Activated T-cell treated with anti-CD3 and anti-CD28 coated beads for 48 hours (primary cell): ENCODE results near the gene SLC25A41.
A peak's percentile ranks its signal among the peaks of the same experiment; 100 is the strongest.

ENCODE experiments used
- DNase-seq: peaks from one replicate; pipeline ENCODE4 v3.0.0-alpha.2; 2020; ENCODE audit warnings: low read depth

SLC25A41 gene

DNA sequence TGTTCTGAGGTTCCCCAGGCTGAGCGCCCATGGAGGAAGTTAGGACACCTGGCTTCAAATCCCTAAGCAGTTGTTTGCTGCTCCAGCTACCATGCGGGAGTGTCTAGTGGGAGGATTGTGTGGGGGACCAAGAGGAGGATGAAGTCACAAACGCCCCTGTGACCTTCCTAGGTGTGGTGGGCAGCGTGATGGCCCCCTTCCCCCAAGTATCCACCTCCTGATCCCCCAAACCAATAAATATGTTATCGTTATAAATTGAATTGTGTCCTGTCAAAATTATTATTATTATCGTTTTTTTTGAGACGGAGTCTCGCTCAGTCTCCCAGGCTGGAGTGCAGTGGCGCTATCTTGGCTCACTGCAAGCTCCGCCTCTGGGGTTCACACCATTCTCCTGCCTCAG lies at the start of gene SLC25A41:
SLC25A41 (minus strand) TSS at position 101 of the 400 bp plus-strand sequence; CDS start at position 31, 70 bp downstream.
- DNase-seq: no peak

- DNase-seq: no peak
Observed at GRCh38 chr19:6483235-6483634, 49.7 kb upstream of the SLC25A41 start.

DNA sequence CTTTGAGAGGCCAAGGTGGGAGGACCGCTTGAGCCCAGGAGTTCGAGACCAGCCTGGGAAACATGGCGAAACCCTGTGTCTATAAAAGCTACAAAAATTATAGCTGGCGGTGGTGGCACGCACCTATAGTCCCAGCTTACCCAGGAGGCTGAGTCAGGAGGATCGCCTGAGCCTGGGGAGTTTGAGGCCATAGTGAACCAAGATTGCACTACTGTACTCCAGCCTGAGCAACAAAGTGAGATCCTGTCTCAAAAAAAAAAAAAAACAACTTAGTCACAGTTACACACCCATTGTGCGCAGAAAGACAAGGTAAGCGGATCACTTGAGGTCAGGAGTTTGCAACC lies 48.8 kb upstream of the SLC25A41 start:
- no peak for DNase-seq

- peak; percentile 52 for DNase-seq
Observed at GRCh38 chr19:6481541-6482342, 48.2 kb upstream of the SLC25A41 start, which contains the start of gene DENND1C. Gene DENND1C, minus strand, starts transcription at chr19:6481787. Its CDS starts 92 bp downstream, at chr19:6481695.

- peak; percentile 23 for DNase-seq
Observed at GRCh38 chr19:6480848-6481415, 47.4 kb upstream of the SLC25A41 start.

DNA sequence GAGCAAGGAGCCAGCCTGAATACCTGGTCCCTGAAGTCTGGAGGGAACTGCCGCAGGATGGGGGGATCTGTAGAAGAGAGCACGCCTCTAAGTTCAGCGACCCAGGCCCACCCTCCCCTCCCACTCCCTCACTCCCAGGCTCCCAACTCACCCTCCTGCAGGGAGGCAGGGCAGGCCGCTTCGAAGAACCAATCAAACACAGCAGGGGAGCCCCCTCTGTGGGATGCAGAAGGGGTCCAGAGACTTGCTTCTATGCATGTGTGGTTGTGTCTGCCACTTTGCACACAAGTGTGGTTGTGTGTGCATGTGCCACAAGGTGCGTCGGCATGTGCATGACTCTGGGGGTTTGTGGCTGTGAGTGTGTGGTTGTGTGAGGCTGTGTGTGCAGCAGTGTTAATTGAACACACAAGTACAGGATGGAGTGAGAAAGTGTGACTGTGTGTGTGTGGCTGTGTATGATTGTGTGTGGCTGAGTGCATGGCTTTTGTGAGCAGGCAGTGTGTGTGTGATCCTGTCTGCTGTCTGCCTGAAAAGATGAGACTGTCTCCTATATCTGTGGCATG lies 46.4 kb upstream of the SLC25A41 start:
- no peak for DNase-seq

DNA sequence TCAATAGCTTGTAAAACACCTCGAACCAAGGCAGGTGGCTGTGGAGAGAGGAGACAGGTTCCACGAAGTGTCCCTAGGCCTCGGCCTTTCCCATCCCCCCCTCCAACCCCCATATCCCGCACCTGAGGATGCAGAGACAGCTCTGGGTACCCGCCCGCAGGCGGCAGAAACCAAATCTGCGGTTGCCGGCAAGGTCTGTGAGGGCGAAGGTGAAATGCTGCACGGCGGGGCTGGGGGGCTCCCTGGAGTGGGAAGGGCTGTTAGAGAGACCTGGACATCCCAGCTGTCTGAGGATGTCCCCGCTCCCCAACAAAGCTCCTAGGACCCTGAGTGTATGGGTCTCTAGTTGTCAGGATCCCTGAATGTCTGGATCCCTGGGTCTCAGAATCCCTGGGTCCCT lies 45.3 kb upstream of the SLC25A41 start:
- DNase-seq: no peak

DNA sequence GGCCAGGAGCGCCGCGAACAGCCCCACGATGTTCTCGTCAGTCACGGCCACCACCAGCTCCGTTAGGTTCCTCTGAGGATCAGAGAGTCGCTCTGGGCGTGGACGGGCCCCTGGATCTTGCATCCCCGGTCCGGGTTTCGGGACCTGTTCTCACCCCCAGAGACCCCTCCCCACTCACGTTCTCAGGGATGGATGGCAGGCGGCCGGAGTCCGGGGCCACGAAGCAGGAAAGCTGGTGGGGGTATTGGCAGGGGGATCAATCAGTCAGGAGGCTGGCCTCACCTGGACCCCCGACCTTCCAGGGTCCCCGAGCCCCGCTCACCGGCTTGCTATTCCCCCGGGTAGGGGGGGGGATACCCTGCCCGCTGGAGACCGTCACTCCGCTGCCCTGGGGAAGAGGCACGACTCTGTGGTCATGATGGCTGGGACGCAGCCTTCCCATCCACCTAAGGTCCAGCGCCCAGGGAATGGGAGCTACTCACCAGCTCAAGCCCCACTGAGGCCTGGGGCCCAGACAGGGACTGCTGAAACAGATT lies 43.4 kb upstream of the SLC25A41 start:
- no peak for DNase-seq

- DNase-seq: peak; percentile 71
Observed at GRCh38 chr19:6476155-6476895, 42.8 kb upstream of the SLC25A41 start.

- no peak for DNase-seq
Observed at GRCh38 chr19:6475321-6476108, 42.0 kb upstream of the SLC25A41 start.

- no peak for DNase-seq
Observed at GRCh38 chr19:6473647-6474046, 40.1 kb upstream of the SLC25A41 start.

DNA sequence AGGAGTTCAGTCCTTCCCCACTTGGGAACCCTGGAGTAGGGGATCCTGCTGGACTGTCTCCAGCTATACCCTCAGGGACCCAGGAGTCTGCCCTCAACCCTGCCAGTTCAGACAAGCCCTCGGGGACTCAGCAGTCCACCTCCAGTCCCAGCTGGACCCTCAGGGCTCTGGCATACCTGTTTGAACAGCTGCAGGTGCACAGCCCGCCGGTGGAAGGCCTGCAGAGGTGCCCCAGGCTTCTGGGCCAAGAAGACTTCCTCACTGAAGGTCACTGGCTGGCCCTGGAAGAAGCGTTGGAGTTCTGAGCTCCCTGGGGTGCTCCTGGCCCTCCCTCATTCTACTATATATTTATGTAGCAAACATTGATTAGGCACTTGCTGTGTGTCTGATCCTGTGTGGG lies 39.1 kb upstream of the SLC25A41 start:
- DNase-seq: no peak

- DNase-seq: no peak
Observed at GRCh38 chr19:6471076-6471475, 37.5 kb upstream of the SLC25A41 start.

- DNase-seq: no peak
Observed at GRCh38 chr19:6470173-6470572, 36.6 kb upstream of the SLC25A41 start.

GRCh38 chr19:6467384-6467783 lies 33.8 kb upstream of the SLC25A41 start:
- DNase-seq: no peak

DNA sequence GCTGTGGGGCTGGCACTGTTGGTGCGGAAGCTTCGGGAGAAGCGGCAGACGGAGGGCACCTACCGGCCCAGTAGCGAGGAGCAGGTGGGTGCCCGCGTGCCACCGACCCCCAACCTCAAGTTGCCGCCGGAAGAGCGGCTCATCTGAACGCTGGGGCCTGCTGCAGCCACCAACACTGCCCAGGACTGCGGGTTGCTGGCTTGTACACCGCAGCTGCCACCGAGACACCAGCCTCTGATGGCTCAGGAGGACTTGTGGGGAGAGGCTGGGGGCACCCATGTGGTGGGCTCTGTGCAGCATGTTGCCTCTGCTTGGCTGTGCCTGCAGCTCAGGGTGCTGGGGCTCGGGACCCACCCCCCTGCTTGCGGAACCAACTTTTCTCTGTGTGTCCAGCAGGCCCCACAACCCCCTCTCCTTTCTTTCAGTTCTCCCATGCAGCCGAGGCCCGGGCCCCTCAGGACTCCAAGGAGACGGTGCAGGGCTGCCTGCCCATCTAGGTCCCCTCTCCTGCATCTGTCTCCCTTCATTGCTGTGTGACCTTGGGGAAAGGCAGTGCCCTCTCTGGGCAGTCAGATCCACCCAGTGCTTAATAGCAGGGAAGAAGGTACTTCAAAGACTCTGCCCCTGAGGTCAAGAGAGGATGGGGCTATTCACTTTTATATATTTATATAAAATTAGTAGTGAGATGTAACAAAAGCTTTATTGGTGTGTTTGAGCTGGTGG lies 33.1 kb upstream of the SLC25A41 start:
- DNase-seq: no peak

DNA sequence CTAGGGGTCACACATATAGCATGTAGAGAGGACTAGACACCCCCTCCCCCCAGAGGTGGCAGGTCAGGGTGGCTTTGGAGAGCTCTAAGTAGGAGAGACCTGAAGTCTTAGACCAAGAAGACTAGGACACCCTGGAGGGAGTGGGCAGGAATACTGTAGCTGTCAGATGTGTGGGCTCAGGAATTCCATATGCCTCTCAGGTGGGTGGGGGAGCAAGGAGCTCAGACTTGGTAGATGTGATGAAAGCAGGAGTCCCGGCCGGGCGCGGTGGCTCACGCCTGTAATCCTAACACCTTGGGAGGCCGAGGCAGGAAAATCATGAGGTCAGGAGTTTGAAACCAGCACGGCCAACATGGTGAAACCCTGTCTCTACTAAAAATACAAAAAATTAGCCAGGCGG lies 32.1 kb upstream of the SLC25A41 start:
- DNase-seq: no peak

DNA sequence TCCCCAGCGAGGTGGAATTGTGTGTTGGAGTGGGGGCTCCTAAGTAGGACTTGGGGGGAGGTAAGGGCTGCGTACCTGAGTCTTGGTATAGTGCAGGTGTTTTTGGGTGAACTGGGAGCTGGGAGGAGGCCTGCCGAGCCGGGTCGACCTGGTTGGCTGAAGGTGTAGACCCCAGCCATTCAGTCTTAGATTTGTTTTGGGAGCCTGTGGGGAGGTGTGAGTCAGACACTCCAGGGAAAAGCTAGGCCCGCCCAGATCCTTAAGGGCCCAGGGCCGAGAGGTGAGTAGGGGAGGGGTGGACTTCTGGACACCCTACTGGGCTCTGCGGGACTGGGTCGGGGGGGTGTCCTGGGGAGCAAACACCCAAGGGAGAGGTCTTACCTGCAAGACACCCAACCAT lies 31.4 kb upstream of the SLC25A41 start:
- DNase-seq: no peak

DNA sequence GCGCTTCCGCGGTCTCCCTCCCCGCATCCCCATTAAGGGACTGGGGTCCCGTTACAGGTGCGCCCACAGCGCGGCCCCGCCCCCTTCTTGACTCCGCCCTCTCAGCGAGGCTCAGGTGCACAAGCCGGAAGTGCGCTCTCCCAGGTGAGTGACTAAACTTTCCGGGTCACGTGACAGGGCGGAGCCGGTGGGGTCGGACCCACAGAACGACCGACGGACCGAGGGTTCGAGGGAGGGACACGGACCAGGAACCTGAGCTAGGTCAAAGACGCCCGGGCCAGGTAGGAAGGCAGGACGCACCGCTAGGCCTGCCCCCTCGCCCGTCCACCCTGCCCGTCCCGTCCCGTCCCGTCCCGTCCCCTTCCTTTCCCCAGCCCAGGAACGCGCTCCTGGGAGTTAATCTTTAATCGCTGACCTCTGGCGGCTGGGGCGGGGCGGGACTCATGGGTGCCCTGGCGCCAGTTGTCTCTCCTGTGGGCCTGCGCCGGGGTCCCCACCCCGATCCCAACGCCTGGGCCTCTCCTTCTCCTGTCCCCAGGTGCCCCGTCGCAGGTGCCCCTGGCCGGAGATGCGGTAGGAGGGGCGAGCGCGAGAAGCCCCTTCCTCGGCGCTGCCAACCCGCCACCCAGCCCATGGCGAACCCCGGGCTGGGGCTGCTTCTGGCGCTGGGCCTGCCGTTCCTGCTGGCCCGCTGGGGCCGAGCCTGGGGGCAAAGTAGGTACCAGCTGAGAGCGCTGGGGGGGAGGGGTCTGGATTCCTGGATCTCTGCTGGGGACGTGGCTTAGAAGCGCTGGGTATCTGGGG lies 30.7 kb upstream of the SLC25A41 start, which contains the start of gene CRB3:
CRB3 (plus strand) TSS at position 202 of the 804 bp plus-strand sequence; CDS start at position 633, 431 bp downstream.
- DNase-seq: no peak
